Measurements from ENCODE around the gene POLR3A. TPM values are rescaled to one million over a fixed set of nuclear protein-coding genes. Genes with fewer than 3 reads are reported as not detected.

Gene POLR3A
- total and polyA plus RNA-seq, 2 of the 13 experiments (the other 11 are each of a cell fraction or from before 2014, with no cell fraction given) = 13.6 to 19.2 TPM

DNA sequence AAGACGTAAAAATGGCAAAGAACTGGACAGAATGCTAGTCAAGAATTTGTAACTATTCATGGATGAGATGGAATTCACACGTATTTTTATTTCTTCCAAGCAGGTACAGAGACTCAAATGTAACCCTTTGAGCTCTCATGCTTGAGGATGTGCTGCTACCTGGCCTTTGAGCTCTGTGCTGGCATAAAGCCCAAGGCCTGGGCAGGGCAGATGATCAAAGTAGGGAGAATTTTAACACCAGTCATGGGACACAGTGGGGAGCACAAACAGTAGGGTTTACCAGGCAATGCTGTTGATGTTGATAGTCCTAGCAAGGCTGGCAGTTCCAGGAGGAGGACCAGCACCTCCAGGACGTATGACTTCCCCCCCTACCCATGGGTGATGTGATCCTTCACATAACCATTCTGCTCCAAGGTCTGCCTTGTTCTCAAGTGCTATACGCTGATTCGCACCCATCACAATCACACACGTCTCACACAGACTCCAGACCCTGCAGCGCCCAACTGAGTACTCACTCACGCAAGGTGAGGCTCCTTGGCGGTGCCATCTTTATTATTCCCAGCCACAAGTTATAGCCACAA is 54.1 kb downstream of the POLR3A start (continued):
- TF ChIP-seq ZNF484 (CRISPR knock-in tag; IDR thresholded peaks at IDR 0.05; ENCODE audit: borderline replicate concordance, low read depth) (no peak), TBX2 (CRISPR knock-in tag; IDR thresholded peaks at IDR 0.05; ENCODE audit: borderline replicate concordance) (peak; percentile 43; the same call in 1 of the 2 replicates), NR2C2 (CRISPR knock-in tag; IDR thresholded peaks at IDR 0.05; ENCODE audit: borderline replicate concordance) (no peak), ZNF546 (CRISPR knock-in tag; conservative IDR thresholded peaks at IDR 0.05) (no peak), POGZ (CRISPR knock-in tag; IDR thresholded peaks at IDR 0.05) (no peak), RCOR2 (CRISPR knock-in tag; IDR thresholded peaks at IDR 0.05) (0 out of 2 replicates have a peak, but pooled peaks have one; percentile 66), KAT8 (CRISPR knock-in tag; IDR thresholded peaks at IDR 0.05) (no peak), NFYC (CRISPR knock-in tag; IDR thresholded peaks at IDR 0.05) (no peak), SP2 (CRISPR knock-in tag; IDR thresholded peaks at IDR 0.05) (no peak), GPN1 (CRISPR knock-in tag; IDR thresholded peaks at IDR 0.05; ENCODE audit: borderline replicate concordance) (no peak), ZSCAN20 (CRISPR knock-in tag; IDR thresholded peaks at IDR 0.05; ENCODE audit: borderline replicate concordance) (no peak), MTA3 (CRISPR knock-in tag; IDR thresholded peaks at IDR 0.05) (no peak), ZNF430 (CRISPR knock-in tag; IDR thresholded peaks at IDR 0.05) (no peak), ATM (IDR thresholded peaks at IDR 0.05; ENCODE audit: borderline replicate concordance) (no peak), ZNF567 (CRISPR knock-in tag; IDR thresholded peaks at IDR 0.05; ENCODE audit: borderline replicate concordance) (no peak), NR2F6 (IDR thresholded peaks at IDR 0.05) (no peak), NR2F6 (CRISPR knock-in tag; IDR thresholded peaks at IDR 0.05) (0 out of 2 replicates have a peak, but pooled peaks have one; percentile 11), SMAD3 (CRISPR knock-in tag; IDR thresholded peaks at IDR 0.05) (0 out of 2 replicates have a peak, but pooled peaks have one; percentile 18), SAP130 (CRISPR knock-in tag; IDR thresholded peaks at IDR 0.05; ENCODE audit: low read depth) (peak; percentile 33; the same call in 1 of the 2 replicates), FOXA1 (IDR thresholded peaks at IDR 0.05) (no peak), FOXA1 (CRISPR knock-in tag; IDR thresholded peaks at IDR 0.05) (no peak), ZNF550 (CRISPR knock-in tag; IDR thresholded peaks at IDR 0.05; ENCODE audit: borderline replicate concordance) (no peak)
- TF ChIP-seq, protein P1, sequence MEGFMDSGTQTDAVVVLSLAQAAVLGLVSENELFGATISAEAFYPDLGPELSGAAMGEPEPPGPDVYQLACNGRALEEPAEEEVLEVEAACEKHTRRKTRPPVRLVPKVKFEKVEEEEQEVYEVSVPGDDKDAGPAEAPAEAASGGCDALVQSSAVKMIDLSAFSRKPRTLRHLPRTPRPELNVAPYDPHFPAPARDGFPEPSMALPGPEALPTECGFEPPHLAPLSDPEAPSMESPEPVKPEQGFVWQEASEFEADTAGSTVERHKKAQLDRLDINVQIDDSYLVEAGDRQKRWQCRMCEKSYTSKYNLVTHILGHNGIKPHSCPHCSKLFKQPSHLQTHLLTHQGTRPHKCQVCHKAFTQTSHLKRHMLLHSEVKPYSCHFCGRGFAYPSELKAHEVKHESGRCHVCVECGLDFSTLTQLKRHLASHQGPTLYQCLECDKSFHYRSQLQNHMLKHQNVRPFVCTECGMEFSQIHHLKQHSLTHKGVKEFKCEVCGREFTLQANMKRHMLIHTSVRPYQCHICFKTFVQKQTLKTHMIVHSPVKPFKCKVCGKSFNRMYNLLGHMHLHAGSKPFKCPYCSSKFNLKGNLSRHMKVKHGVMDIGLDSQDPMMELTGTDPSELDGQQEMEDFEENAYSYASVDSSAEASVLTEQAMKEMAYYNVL (CRISPR knock-in tag; IDR thresholded peaks at IDR 0.05; ENCODE audit: borderline replicate concordance) = no peak
- TF ChIP-seq, protein P2, sequence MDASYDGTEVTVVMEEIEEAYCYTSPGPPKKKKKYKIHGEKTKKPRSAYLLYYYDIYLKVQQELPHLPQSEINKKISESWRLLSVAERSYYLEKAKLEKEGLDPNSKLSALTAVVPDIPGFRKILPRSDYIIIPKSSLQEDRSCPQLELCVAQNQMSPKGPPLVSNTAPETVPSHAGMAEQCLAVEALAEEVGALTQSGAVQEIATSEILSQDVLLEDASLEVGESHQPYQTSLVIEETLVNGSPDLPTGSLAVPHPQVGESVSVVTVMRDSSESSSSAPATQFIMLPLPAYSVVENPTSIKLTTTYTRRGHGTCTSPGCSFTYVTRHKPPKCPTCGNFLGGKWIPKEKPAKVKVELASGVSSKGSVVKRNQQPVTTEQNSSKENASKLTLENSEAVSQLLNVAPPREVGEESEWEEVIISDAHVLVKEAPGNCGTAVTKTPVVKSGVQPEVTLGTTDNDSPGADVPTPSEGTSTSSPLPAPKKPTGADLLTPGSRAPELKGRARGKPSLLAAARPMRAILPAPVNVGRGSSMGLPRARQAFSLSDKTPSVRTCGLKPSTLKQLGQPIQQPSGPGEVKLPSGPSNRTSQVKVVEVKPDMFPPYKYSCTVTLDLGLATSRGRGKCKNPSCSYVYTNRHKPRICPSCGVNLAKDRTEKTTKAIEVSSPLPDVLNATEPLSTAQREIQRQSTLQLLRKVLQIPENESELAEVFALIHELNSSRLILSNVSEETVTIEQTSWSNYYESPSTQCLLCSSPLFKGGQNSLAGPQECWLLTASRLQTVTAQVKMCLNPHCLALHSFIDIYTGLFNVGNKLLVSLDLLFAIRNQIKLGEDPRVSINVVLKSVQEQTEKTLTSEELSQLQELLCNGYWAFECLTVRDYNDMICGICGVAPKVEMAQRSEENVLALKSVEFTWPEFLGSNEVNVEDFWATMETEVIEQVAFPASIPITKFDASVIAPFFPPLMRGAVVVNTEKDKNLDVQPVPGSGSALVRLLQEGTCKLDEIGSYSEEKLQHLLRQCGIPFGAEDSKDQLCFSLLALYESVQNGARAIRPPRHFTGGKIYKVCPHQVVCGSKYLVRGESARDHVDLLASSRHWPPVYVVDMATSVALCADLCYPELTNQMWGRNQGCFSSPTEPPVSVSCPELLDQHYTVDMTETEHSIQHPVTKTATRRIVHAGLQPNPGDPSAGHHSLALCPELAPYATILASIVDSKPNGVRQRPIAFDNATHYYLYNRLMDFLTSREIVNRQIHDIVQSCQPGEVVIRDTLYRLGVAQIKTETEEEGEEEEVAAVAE (CRISPR knock-in tag; IDR thresholded peaks at IDR 0.05; ENCODE audit: borderline replicate concordance) = no peak
- TF ChIP-seq, protein P3, sequence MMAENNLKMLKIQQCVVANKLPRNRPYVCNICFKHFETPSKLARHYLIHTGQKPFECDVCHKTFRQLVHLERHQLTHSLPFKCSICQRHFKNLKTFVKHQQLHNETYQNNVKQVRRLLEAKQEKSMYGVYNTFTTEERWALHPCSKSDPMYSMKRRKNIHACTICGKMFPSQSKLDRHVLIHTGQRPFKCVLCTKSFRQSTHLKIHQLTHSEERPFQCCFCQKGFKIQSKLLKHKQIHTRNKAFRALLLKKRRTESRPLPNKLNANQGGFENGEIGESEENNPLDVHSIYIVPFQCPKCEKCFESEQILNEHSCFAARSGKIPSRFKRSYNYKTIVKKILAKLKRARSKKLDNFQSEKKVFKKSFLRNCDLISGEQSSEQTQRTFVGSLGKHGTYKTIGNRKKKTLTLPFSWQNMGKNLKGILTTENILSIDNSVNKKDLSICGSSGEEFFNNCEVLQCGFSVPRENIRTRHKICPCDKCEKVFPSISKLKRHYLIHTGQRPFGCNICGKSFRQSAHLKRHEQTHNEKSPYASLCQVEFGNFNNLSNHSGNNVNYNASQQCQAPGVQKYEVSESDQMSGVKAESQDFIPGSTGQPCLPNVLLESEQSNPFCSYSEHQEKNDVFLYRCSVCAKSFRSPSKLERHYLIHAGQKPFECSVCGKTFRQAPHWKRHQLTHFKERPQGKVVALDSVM (CRISPR knock-in tag; IDR thresholded peaks at IDR 0.05) = no peak
